ENCODE results near the gene CARMIL1. TPM values are rescaled to one million over a fixed set of nuclear protein-coding genes. Genes with fewer than 3 reads are reported as not detected.

The CARMIL1 gene
- total RNA-seq (51.1 TPM), polyA plus RNA-seq (ENCODE audit: insufficient read depth, low read depth, low replicate concordance) (22.3 TPM)
- long read RNA-seq, donor 1, partial matches to known transcripts: 87 of 87 reads
- long read RNA-seq, donor 1, other reads (novel, unspliced or antisense): 0 of 87 reads
- long read RNA-seq, donor 2, partial matches to known transcripts: 17 of 24 reads
- long read RNA-seq, donor 2, other reads (novel, unspliced or antisense): 7 of 24 reads
- long read RNA-seq, donor 3, partial matches to known transcripts: 46 of 46 reads
- long read RNA-seq, donor 3, other reads (novel, unspliced or antisense): 0 of 46 reads
- long read RNA-seq, donor 4, partial matches to known transcripts: 11 of 16 reads
- long read RNA-seq, donor 4, other reads (novel, unspliced or antisense): 5 of 16 reads
- long read RNA-seq, donor 5: 0 reads
- long read RNA-seq, donor 6, partial matches to known transcripts: 37 of 47 reads
- long read RNA-seq, donor 6, other reads (novel, unspliced or antisense): 10 of 47 reads
- long read RNA-seq, donor 7, full-length matches to known transcripts: 2 of 18 reads
- long read RNA-seq, donor 7, partial matches to known transcripts: 8 of 18 reads
- long read RNA-seq, donor 7, other reads (novel, unspliced or antisense): 8 of 18 reads
- long read RNA-seq, donor 8, partial matches to known transcripts: 25 of 25 reads
- long read RNA-seq, donor 8, other reads (novel, unspliced or antisense): 0 of 25 reads
- long read RNA-seq, donor 9, full-length matches to known transcripts: 1 of 25 reads
- long read RNA-seq, donor 9, partial matches to known transcripts: 24 of 25 reads
- long read RNA-seq, donor 9, other reads (novel, unspliced or antisense): 0 of 25 reads
- long read RNA-seq, donor 10, partial matches to known transcripts: 12 of 12 reads
- long read RNA-seq, donor 10, other reads (novel, unspliced or antisense): 0 of 12 reads

DNA sequence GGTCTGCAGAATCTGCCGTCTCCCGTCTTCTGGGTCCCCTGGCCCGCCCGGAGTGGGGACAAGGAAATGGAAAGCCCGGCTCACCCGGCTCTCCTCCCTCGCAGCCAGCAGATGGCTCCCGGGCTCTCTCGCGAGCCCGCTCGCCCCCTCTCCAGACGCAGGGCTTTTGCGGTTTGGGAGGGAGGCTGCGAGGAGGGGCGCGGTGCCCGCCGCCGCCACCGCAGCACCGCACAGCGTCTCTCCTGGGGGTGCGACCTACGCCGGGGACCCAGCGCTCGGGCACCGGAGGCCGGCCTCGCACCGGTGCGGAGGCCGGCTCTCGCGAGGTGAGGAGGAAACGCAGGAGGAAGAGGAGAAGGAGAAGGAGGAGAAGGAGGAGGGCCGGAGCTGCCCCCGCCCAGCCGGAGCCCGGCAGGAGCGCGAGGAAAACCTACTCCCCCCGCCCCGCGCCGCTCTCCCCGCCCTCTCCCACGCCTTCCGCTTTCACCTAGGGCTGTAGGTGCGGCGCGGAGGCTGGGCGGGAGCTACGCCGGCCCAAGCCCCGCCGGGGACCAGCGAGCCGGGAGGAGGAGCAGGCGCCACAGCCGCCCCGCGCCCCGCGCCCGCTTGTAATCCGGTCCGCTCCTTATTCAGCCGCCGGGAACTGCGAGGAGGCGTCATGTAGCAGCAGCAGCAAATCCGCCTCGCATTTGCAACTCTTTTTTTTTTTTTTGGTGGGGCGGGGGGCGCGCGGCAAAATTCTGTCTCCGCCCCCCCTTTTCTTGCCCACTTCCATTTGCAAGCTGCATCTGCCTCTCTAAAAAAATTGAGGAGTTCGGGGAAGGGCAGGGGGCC is at the start of gene CARMIL1:
Gene CARMIL1 (plus strand): TSS at position 461 of the 834 bp plus-strand sequence. CDS start 422 bp downstream, outside the sequence.
- Histone ChIP-seq H3K9me3 (ENCODE audit: control insufficient read depth in 2 of 3, insufficient read depth in 1 of 3, low read length in 3 of 3) (no peaks in the 10 kb centered on the region), H3K27me3 (ENCODE audit: control insufficient read depth, insufficient read depth, low read length) (no peaks in the 10 kb centered on the region), H3K4me3 (ENCODE audit: low read length in 3 of 3) (peak within 1 kb of the TSS; percentile 77 to 90 (median 86)), H3K36me3 (ENCODE audit: control insufficient read depth in 2 of 3, insufficient read depth in 3 of 3, low read length in 3 of 3) (no peaks in the 10 kb centered on the region), H3K27ac (ENCODE audit: low read depth in 2 of 2, low read length in 2 of 2) (peak within 1 kb of the TSS; percentile 52 to 77), H3K9ac (ENCODE audit: low read length in 3 of 3) (peak within 1 kb of the TSS; percentile 20 to 85 (median 83)), H3K4me1 (ENCODE audit: control insufficient read depth in 2 of 3, insufficient read depth in 2 of 3, low read depth in 1 of 3, low read length in 3 of 3) (peaks cover 0 to 9% (median 4%) of the 10 kb centered on the region in 3 donors)
- intact Hi-C loops (cut with DNase I): no loop called here
- peak; percentile 86 to 94 (median 92) for DNase-seq
- TF ChIP-seq, protein P1, sequence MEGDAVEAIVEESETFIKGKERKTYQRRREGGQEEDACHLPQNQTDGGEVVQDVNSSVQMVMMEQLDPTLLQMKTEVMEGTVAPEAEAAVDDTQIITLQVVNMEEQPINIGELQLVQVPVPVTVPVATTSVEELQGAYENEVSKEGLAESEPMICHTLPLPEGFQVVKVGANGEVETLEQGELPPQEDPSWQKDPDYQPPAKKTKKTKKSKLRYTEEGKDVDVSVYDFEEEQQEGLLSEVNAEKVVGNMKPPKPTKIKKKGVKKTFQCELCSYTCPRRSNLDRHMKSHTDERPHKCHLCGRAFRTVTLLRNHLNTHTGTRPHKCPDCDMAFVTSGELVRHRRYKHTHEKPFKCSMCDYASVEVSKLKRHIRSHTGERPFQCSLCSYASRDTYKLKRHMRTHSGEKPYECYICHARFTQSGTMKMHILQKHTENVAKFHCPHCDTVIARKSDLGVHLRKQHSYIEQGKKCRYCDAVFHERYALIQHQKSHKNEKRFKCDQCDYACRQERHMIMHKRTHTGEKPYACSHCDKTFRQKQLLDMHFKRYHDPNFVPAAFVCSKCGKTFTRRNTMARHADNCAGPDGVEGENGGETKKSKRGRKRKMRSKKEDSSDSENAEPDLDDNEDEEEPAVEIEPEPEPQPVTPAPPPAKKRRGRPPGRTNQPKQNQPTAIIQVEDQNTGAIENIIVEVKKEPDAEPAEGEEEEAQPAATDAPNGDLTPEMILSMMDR (IDR thresholded peaks at IDR 0.05; ENCODE audit: borderline replicate concordance, extremely low read depth, insufficient read depth): peak; percentile 64
- FAIRE-seq: no peak

DNA sequence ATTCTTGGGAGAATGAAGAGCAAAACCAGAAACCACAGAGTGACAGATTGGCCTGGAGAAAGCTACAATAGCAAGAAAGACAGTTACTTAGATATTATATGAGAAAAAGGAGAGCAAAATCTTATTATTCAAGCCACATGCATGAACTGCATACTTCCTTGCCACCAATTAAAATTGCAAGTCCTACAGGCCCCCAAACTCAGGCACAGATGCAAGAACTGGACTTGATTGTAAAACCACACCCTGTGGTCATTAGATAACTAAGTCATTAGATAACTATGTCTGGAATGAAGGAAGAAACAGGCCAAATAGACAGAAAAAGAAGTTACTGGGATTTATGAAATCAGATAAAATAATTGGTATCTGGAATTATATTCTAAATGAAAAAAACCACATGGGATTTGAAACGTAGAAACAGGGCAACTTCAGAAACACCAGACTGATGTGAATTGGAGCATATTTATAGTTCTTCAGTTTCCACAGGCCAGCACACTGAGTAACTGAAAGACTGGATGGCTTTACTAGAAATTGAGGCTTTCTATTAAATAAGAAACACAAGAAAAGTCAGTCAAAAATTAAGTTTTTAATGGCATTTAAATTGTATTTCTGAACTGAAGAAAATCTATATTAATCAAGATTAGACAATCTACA is 49.4 kb upstream of the CARMIL1 start:
- Histone ChIP-seq H3K9ac (ENCODE audit: low read length in 3 of 3) (no peak overlapping the region), H3K27me3 (ENCODE audit: control insufficient read depth, insufficient read depth, low read length) (no peaks in the 10 kb centered on the region), H3K4me3 (ENCODE audit: low read length in 3 of 3) (no peak overlapping the region), H3K4me1 (ENCODE audit: control insufficient read depth in 2 of 3, insufficient read depth in 2 of 3, low read depth in 1 of 3, low read length in 3 of 3) (no peaks in the 10 kb centered on the region), H3K9me3 (ENCODE audit: control insufficient read depth in 2 of 3, insufficient read depth in 1 of 3, low read length in 3 of 3) (no peaks in the 10 kb centered on the region), H3K27ac (ENCODE audit: low read depth in 2 of 2, low read length in 2 of 2) (no peak overlapping the region), H3K36me3 (ENCODE audit: control insufficient read depth in 2 of 3, insufficient read depth in 3 of 3, low read length in 3 of 3) (no peaks in the 10 kb centered on the region)
- FAIRE-seq (no peak), DNase-seq (no peak)
- intact Hi-C loops (cut with DNase I): no loop called here
- TF ChIP-seq, protein P1 (IDR thresholded peaks at IDR 0.05; ENCODE audit: borderline replicate concordance, extremely low read depth, insufficient read depth): no peak

DNA sequence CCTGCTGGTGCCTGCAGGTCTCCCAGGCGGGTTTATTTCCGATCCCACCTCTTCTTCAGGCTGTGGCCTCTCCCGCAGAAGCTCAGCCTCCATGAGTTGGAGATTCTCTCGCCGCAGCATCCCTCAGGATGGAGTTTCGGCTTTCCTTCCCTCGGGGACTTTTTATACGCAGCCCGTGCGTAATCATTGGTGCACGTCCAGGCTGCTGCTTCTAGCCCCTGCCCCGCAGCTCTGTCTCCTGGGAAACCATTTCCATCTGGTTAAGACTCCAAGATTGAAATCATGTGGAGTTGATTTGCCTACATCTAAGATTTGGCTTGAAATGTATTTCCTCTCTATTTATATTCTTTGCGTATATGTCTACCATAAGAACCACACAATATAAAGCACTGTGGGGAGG is 46.7 kb upstream of the CARMIL1 start:
- peak in 1 of 5 donors; percentile 17 for DNase-seq
- no peak overlapping the region for H3K27ac ChIP-seq (ENCODE audit: low read depth in 2 of 2, low read length in 2 of 2)
- no peak overlapping the region for H3K4me3 ChIP-seq (ENCODE audit: low read length in 3 of 3)
- no peaks in the 10 kb centered on the region for H3K4me1 ChIP-seq (ENCODE audit: control insufficient read depth in 2 of 3, insufficient read depth in 2 of 3, low read depth in 1 of 3, low read length in 3 of 3)
- H3K36me3 ChIP-seq (ENCODE audit: control insufficient read depth in 2 of 3, insufficient read depth in 3 of 3, low read length in 3 of 3): no peaks in the 10 kb centered on the region
- intact Hi-C loops (cut with DNase I): no loop called here
- H3K9ac ChIP-seq (ENCODE audit: low read length in 3 of 3): no peak overlapping the region
- no peaks in the 10 kb centered on the region for H3K9me3 ChIP-seq (ENCODE audit: control insufficient read depth in 2 of 3, insufficient read depth in 1 of 3, low read length in 3 of 3)
- TF ChIP-seq, protein P1 (IDR thresholded peaks at IDR 0.05; ENCODE audit: borderline replicate concordance, extremely low read depth, insufficient read depth): no peak
- no peaks in the 10 kb centered on the region for H3K27me3 ChIP-seq (ENCODE audit: control insufficient read depth, insufficient read depth, low read length)
- no peak for FAIRE-seq

Measured in kidney (tissue), 22 donors.